Liver (tissue), 3 donors: Measurements from ENCODE around the gene CD8A.

ENCODE experiments used
- ATF3 ChIP-seq: IDR thresholded peaks from 2 replicates; pipeline ENCODE4 v1.6.1; 2016; ENCODE audit warnings: antibody characterized with exemption
- CTCF ChIP-seq: fragments of 150-350 bp; IDR thresholded peaks from 2 replicates; pipeline ENCODE4 v1.5.1; 2017; ENCODE audit warnings: improper control_type of control experiment, low read depth, low read length; ENCODE audit not compliant: missing input control
- GABPA ChIP-seq, 2 donors: IDR thresholded peaks in 1 of 2; conservative IDR thresholded peaks in 1 of 2; 2 replicates each; pipeline ENCODE4 v1.6.1; 2016; ENCODE audit warnings: antibody characterized with exemption in 2 of 2, mild to moderate bottlenecking in 1 of 2, moderate library complexity in 1 of 2
- HNF4G ChIP-seq: IDR thresholded peaks from 2 replicates; pipeline ENCODE4 v1.6.1; 2016; ENCODE audit warnings: antibody characterized with exemption
- JUND ChIP-seq, 2 donors: IDR thresholded peaks; 2 replicates each; pipeline ENCODE4 v1.6.1; 2016; ENCODE audit warnings: antibody characterized with exemption in 2 of 2
- MAX ChIP-seq: IDR thresholded peaks from 2 replicates; pipeline ENCODE4 v1.6.1; 2016; ENCODE audit warnings: antibody characterized with exemption
- NR2F2 ChIP-seq: IDR thresholded peaks from 2 replicates; pipeline ENCODE4 v1.6.1; 2016; ENCODE audit warnings: antibody characterized with exemption
- RAD21 ChIP-seq, 2 donors: IDR thresholded peaks; 2 replicates each; pipeline ENCODE4 v1.6.1; 2016; ENCODE audit warnings: antibody characterized with exemption in 2 of 2, mild to moderate bottlenecking in 2 of 2
- REST ChIP-seq: IDR thresholded peaks from 2 replicates; pipeline ENCODE4 v1.6.1; 2016; ENCODE audit warnings: antibody characterized with exemption, mild to moderate bottlenecking
- RXRA ChIP-seq, 2 donors: IDR thresholded peaks; 2 replicates each; pipeline ENCODE4 v1.6.1; 2017 to 2018; ENCODE audit warnings: antibody characterized with exemption in 2 of 2, mild to moderate bottlenecking in 1 of 2
- TAF1 ChIP-seq: conservative IDR thresholded peaks from 2 replicates; pipeline ENCODE4 v1.6.1; 2016; ENCODE audit warnings: antibody characterized with exemption, mild to moderate bottlenecking
- ZBTB33 ChIP-seq: IDR thresholded peaks from 2 replicates; pipeline ENCODE4 v1.6.1; 2016; ENCODE audit warnings: antibody characterized with exemption
- donor health status: healthy.
- donor health status: healthy.

- TF ChIP-seq TAF1 (no peak), CTCF (no peak), RAD21 (IDR thresholded peaks at IDR 0.05) (no peak), MAX (no peak), RXRA (IDR thresholded peaks at IDR 0.05) (no peak), ZBTB33 (no peak), JUND (IDR thresholded peaks at IDR 0.05) (no peak), REST (no peak), GABPA (IDR thresholded peaks at IDR 0.05 in 1 of 2, conservative IDR thresholded peaks at IDR 0.05 in 1 of 2) (no peak), ATF3 (no peak), NR2F2 (no peak), HNF4G (no peak)
These were observed 14.2 kb downstream of the CD8A start for GRCh38 chr2:86776532-86776931.
